K562 (cell line): Measurements from ENCODE around the gene CRACR2B. TPM values are rescaled to one million over a fixed set of nuclear protein-coding genes. Genes with fewer than 3 reads are reported as not detected.

ENCODE experiments used
- ATAC-seq: fragments of 200-7000 bp; cut with Tn5 transposase; 3 replicates; pipeline ENCODE4 v1.9.1; 2020; ENCODE audit warnings: moderate library complexity
- BruUV-seq: library from RNA; stranded (reverse); fragments of 400-500 nt; replicated peaks from 2 replicates; lab custom pipeline; 2021; lab: Mats Ljungman, UMichigan
- CTCF ChIA-PET: fragments of 300-600 bp; formaldehyde crosslinking; extraction: SDS; loops from one replicate; lab custom pipeline; 2021; ENCODE audit warnings: low intra/inter-chr PET ratio; lab: Yijun Ruan, JAX
- POLR2A ChIA-PET: fragments of 300-600, 350-650 bp; sonication (Branson Sonifier 250); formaldehyde crosslinking; extraction: SDS; loops from one replicate; lab custom pipeline; 2021; ENCODE audit warnings: antibody characterized with exemption, inconsistent platforms; lab: Yijun Ruan, JAX
- DNase-seq, 4 experiments: peaks; one replicate each; pipeline versions ENCODE4 v3.0.0 to v3.0.0-alpha.2; 2011 to 2018; ENCODE audit warnings: low spot score in 3 of 4, mixed read lengths in 3 of 4; ENCODE audit errors: extremely low read depth in 1 of 4
- FAIRE-seq: peaks from 2 replicates; lab custom pipeline; 2011; peaks lifted over from hg19 to GRCh38; lab: Jason Lieb, UNC
- H2AFZ ChIP-seq: 2 replicates; pipeline ENCODE4 v1.6.0; 2011; ENCODE audit warnings: low read depth, low read length, control low read depth, inconsistent platforms
- H3K27ac ChIP-seq: fragments of 200-600 bp; 3 replicates; pipeline ENCODE4 v1.8.0; 2011; ENCODE audit warnings: low read depth, mild to moderate bottlenecking, control low read depth, inconsistent platforms, low read length, moderate library complexity, mixed read lengths; ENCODE audit errors: extremely low read depth
- H3K27me3 ChIP-seq, 2 experiments: fragments of 300-600 bp in 1 of 2; 2 replicates in 1 of 2; 3 replicates in 1 of 2; pipeline versions ENCODE4 v1.6.0 to v1.8.0; 2011; ENCODE audit warnings: inconsistent platforms in 2 of 2, low read length in 2 of 2, mild to moderate bottlenecking in 1 of 2, mixed read lengths in 1 of 2, moderate library complexity in 1 of 2; ENCODE audit not compliant: control insufficient read depth in 2 of 2, insufficient read depth in 2 of 2
- H3K36me3 ChIP-seq: fragments of 300-600 bp; 3 replicates; pipeline ENCODE4 v1.8.0; 2011; ENCODE audit warnings: mild to moderate bottlenecking, low read length, inconsistent platforms; ENCODE audit not compliant: control insufficient read depth, insufficient read depth
- H3K4me1 ChIP-seq, 2 experiments: fragments of 200-600 bp in 1 of 2; replicated peaks in 1 of 2; 2 replicates in 1 of 2; 3 replicates in 1 of 2; pipeline versions ENCODE4 v1.5.1 to v1.8.0; 2011; ENCODE audit warnings: inconsistent platforms in 2 of 2, low read length in 2 of 2, mild to moderate bottlenecking in 1 of 2, mixed read lengths in 1 of 2, moderate library complexity in 1 of 2; ENCODE audit not compliant: control insufficient read depth in 2 of 2, insufficient read depth in 2 of 2
- H3K4me2 ChIP-seq: 2 replicates; pipeline ENCODE4 v1.6.1; 2011; ENCODE audit warnings: low read length, control low read depth, inconsistent platforms, mixed read lengths; ENCODE audit not compliant: insufficient read depth
- H3K4me3 ChIP-seq: fragments of 200-600 bp; sonication (generic), shearing (Covaris generic); 2 replicates; pipeline ENCODE4 v1.5.1; 2016; ENCODE audit warnings: control low read depth, inconsistent platforms
- H3K79me2 ChIP-seq: fragments of 200-600 bp; 3 replicates; pipeline ENCODE4 v1.8.0; 2011; ENCODE audit warnings: low read length, inconsistent platforms; ENCODE audit not compliant: control insufficient read depth, insufficient read depth
- H3K9ac ChIP-seq, 2 experiments: 2 replicates each; pipeline versions ENCODE4 v1.6.0 to v1.6.1; 2011; ENCODE audit warnings: low read depth in 2 of 2, low read length in 2 of 2, control low read depth in 1 of 2, inconsistent platforms in 1 of 2, mild to moderate bottlenecking in 1 of 2, mixed read lengths in 1 of 2; ENCODE audit not compliant: insufficient read depth in 1 of 2
- H3K9me1 ChIP-seq: one replicate; pipeline ENCODE4 v1.6.0; 2011; ENCODE audit warnings: inconsistent platforms, mild to moderate bottlenecking, low read length, moderate library complexity; ENCODE audit not compliant: control insufficient read depth, insufficient read depth
- H3K9me3 ChIP-seq: replicated peaks from 2 replicates; pipeline ENCODE4 v1.5.1; 2011; ENCODE audit warnings: low read depth, low read length, inconsistent platforms; ENCODE audit not compliant: control insufficient read depth, insufficient read depth
- H4K20me1 ChIP-seq: replicated peaks from 2 replicates; pipeline ENCODE4 v1.6.1; 2011; ENCODE audit warnings: low read length, inconsistent platforms, mixed read lengths; ENCODE audit not compliant: control insufficient read depth, insufficient read depth
- DPF2 ChIP-seq: fragments of 450-650 bp; IDR thresholded peaks from 2 replicates; pipeline ENCODE4 v1.6.1; 2016
- HDGF ChIP-seq: fragments of 450-650 bp; IDR thresholded peaks from 2 replicates; pipeline ENCODE4 v1.6.1; 2016
- HMGN3 ChIP-seq: IDR thresholded peaks from 2 replicates; pipeline ENCODE4 v1.6.1; 2011; ENCODE audit warnings: borderline replicate concordance, low read depth, mild to moderate bottlenecking, mixed read lengths, low read length; ENCODE audit not compliant: insufficient read length; ENCODE audit errors: extremely low read depth
- POLR2G ChIP-seq: fragments of 200-400 bp; formaldehyde crosslinking; IDR thresholded peaks from 2 replicates; pipeline ENCODE4 v1.6.1; 2017; ENCODE audit warnings: low read depth, mild to moderate bottlenecking, antibody characterized with exemption, low read length, moderate library complexity
- RBFOX2 ChIP-seq: fragments of 200-400 bp; formaldehyde crosslinking; IDR thresholded peaks from 2 replicates; pipeline ENCODE4 v1.6.1; 2017; ENCODE audit warnings: low read depth, mild to moderate bottlenecking, low read length, moderate library complexity
- TRIM24 ChIP-seq, 2 experiments: fragments of 450-650 bp; IDR thresholded peaks; 2 replicates each; pipeline ENCODE4 v1.6.1; 2016
- ZBTB17 ChIP-seq: fragments of 450-650 bp; formaldehyde crosslinking; IDR thresholded peaks from 2 replicates; pipeline ENCODE4 v1.4.0; 2020; ENCODE audit warnings: mild to moderate bottlenecking
- ZNF121 ChIP-seq: sonication (generic); formaldehyde crosslinking; conservative IDR thresholded peaks from 2 replicates; pipeline ENCODE4 v1.8.0; 2022; ENCODE audit warnings: missing genetic modification reagents
- WGBS: fragments of 100-300 bp; shearing (Covaris generic); methylation state at CpG from one replicate; pipeline ENCODE4 v1.1.6; 2016; ENCODE audit warnings: low coverage, mixed read lengths; ENCODE audit not compliant: insufficient coverage; ENCODE audit errors: missing lambda C conversion rate; 5-methylcytosine and 5-hydroxymethylcytosine counted together
- in situ Hi-C: fragments of 300-500 bp; cut with MboI; formaldehyde crosslinking; loops from 4 replicates; pipeline ENCODE4 v1.15.0; 2018; ENCODE audit warnings: inconsistent platforms, mixed read lengths
- intact Hi-C: fragments of 100-400 bp; cut with micrococcal nuclease; formaldehyde crosslinking; loops from 2 replicates; pipeline ENCODE4 v1.14.2; 2022
- polyA plus RNA-seq, 8 experiments: library from polyadenylated mRNA; depleted of rRNA in 4 of 8; stranded (reverse) in 5 of 8; unstranded in 3 of 8; fragments of >200 nt; fragmentation: Nextera tagmentation in 2 of 8; fragmentation: Illumina TruSeq in 1 of 8; extraction: Ambion mirVana in 2 of 8; extraction: Trizol in 1 of 8; gene quantifications; 2 replicates each; pipeline versions ENCODE4 v1.2.1 to v1.2.3, GENCODE V29; 2011 to 2014; ENCODE audit warnings: inconsistent platforms in 1 of 8, missing spikeins in 1 of 8
- total RNA-seq, 7 experiments: library from RNA; depleted of rRNA in 6 of 7; stranded (reverse); fragments of >200 nt in 6 of 7; fragmentation: Illumina TruSeq in 2 of 7; extraction: Trizol in 2 of 7; gene quantifications; 2 replicates each; pipeline versions ENCODE4 v1.2.1 to v1.2.3, GENCODE V29; 2011 to 2021; ENCODE audit warnings: low replicate concordance in 1 of 7
- TF ChIP-seq, protein P1 (sequence below): sonication (generic); formaldehyde crosslinking; IDR thresholded peaks from 2 replicates; pipeline ENCODE4 v1.8.1; 2023; ENCODE audit warnings: mild to moderate bottlenecking, missing genetic modification reagents
- TF ChIP-seq, protein P2 (sequence below): fragments of 200-400 bp; formaldehyde crosslinking; IDR thresholded peaks from 2 replicates; pipeline ENCODE4 v1.6.1; 2017; ENCODE audit warnings: mild to moderate bottlenecking, low read depth, low read length, moderate library complexity

CRACR2B gene
- total and polyA plus RNA-seq, 9 of the 15 experiments (the other 6 are each of a cell fraction or from before 2014, with no cell fraction given), result 0.10 to 51.0 (median 6.0) TPM

DNA sequence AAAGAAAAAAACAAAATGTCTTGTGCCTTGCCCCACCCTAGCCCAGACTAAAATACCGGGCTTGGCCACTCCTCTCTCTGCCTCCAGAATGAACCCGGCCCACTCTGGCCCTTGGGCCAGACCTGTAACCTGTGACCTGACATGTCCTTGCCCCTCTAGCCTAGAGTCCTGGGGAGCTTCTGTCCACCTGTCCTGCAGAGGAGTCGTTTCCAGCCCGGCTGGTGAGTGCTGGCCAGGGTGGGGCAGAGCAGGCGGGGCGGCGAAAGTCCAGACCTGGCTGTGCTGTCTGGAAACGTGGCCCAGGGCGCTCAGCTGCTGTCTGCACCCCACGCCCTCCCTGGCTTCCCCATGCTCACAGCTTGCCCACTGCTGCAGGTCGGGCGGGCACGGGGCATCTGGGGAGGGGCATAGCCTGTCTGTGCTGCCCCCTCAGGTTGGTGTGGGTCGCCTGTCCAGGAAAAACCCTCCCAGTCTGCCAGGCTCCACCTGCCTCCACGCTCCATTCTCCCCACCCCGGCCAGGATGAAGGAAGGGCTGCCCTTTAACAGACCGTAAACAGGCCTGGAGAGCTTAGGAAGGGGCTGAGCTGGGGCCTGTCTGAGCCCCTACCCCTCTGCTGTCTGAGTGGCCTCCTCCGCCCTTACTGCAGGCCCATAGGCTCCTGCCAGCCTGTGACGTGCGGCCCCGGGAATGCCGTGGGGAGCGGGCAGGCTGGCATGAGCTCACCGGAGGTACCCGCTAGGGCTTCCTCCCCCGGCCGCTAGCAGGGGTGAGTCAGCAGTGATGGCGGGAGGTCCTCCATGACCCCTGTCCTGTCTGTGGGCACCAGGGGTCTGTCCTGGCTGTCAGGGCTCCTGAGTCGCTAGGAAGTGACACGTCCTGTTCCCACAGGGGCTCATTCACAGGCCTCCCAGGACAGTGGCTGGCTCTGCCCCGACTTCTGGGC, 6.9 kb downstream of the CRACR2B start:
- TF ChIP-seq ZNF121 (peak; percentile 55), HDGF (0 out of 2 replicates have a peak, but pooled peaks have one; percentile 4), RBFOX2 (peak; percentile 63), HMGN3 (no peak), ZBTB17 (CRISPR knock-in tag) (no peak), TRIM24 (IDR thresholded peaks at IDR 0.05) (no peak), DPF2 (0 out of 2 replicates have a peak, but pooled peaks have one; percentile 4), POLR2G (peak; percentile 71)
- TF ChIP-seq, protein P1, sequence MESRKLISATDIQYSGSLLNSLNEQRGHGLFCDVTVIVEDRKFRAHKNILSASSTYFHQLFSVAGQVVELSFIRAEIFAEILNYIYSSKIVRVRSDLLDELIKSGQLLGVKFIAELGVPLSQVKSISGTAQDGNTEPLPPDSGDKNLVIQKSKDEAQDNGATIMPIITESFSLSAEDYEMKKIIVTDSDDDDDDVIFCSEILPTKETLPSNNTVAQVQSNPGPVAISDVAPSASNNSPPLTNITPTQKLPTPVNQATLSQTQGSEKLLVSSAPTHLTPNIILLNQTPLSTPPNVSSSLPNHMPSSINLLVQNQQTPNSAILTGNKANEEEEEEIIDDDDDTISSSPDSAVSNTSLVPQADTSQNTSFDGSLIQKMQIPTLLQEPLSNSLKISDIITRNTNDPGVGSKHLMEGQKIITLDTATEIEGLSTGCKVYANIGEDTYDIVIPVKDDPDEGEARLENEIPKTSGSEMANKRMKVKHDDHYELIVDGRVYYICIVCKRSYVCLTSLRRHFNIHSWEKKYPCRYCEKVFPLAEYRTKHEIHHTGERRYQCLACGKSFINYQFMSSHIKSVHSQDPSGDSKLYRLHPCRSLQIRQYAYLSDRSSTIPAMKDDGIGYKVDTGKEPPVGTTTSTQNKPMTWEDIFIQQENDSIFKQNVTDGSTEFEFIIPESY (CRISPR knock-in tag), result peak; percentile 92
- TF ChIP-seq, protein P2, sequence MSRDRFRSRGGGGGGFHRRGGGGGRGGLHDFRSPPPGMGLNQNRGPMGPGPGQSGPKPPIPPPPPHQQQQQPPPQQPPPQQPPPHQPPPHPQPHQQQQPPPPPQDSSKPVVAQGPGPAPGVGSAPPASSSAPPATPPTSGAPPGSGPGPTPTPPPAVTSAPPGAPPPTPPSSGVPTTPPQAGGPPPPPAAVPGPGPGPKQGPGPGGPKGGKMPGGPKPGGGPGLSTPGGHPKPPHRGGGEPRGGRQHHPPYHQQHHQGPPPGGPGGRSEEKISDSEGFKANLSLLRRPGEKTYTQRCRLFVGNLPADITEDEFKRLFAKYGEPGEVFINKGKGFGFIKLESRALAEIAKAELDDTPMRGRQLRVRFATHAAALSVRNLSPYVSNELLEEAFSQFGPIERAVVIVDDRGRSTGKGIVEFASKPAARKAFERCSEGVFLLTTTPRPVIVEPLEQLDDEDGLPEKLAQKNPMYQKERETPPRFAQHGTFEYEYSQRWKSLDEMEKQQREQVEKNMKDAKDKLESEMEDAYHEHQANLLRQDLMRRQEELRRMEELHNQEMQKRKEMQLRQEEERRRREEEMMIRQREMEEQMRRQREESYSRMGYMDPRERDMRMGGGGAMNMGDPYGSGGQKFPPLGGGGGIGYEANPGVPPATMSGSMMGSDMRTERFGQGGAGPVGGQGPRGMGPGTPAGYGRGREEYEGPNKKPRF, result no peak
- Histone ChIP-seq H3K27ac (peak overlapping the region; percentile 56; the same call in 1 of the 3 replicates), H3K79me2 (peaks cover 57% of the 10 kb centered on the region), H3K9ac (peak overlapping the region in 1 of 2 experiments; percentile 88; a peak in 2 of 4 replicates), H3K4me1 (peaks cover 21 to 90% of the 10 kb centered on the region in 2 experiments; a peak in 4 of 5 replicates), H3K4me3 (peak overlapping the region; percentile 87; the same call in 1 of the 2 replicates), H3K36me3 (peaks cover 49% of the 10 kb centered on the region; the same call in 2 of the 3 replicates), H3K9me1 (peaks cover 2% of the 10 kb centered on the region), H3K4me2 (peak overlapping the region; percentile 85), H3K9me3 (no peaks in the 10 kb centered on the region), H4K20me1 (peaks cover 7% of the 10 kb centered on the region), H3K27me3 (no peaks in the 10 kb centered on the region), H2AFZ (no peak overlapping the region)
- ChIA-PET POLR2A (interaction anchor here (0.7 to 2.2 kb wide), 8 partner anchors 8 to 80 kb away, joined by 3 to 20 read pairs (median 3); partner anchors contain the start of genes PNPLA2, POLR2L and TSPAN4), CTCF (no interaction called here)
- FAIRE-seq, result no peak
- DNase-seq, result no peak
- in situ Hi-C loops, result no loop called here
- no peak for ATAC-seq
- intact Hi-C loops, result no loop called here
- WGBS, result 75% methylated on average over 25 of the region's 31 CpGs
- TSS peak; percentile 64 for BruUV-seq
